WTC11 (cell line): ENCODE measurements around the gene S100A13. TPM values are rescaled to one million over a fixed set of nuclear protein-coding genes. Genes with fewer than 3 reads are reported as not detected.
"Not testable (repeated sequence)": the region's sequence is repeated elsewhere in the genome, so short reads cannot be mapped to it uniquely, and the experiment has no call there.

ENCODE experiments used
- ATAC-seq: fragments of 200-7000 bp; cut with Tn5 transposase; 2 replicates; pipeline ENCODE4 v1.10.0; 2021; ENCODE audit warnings: mild to moderate bottlenecking, moderate library complexity
- CTCF ChIA-PET: fragments of 300-600 bp; sonication (Branson Sonifier 250); formaldehyde crosslinking; loops from one replicate; lab custom pipeline; 2021; ENCODE audit warnings: antibody characterized with exemption; lab: Charles Lee
- POLR2A ChIA-PET: fragments of 350-600 bp; sonication (Branson Sonifier 250); formaldehyde crosslinking; loops from one replicate; lab custom pipeline; 2021; ENCODE audit warnings: antibody characterized with exemption; lab: Charles Lee
- DNase-seq: peaks from one replicate; pipeline ENCODE4 v3.0.0; 2021; ENCODE audit warnings: low spot score
- H3K27ac Mint-ChIP-seq: 2 replicates; pipeline ENCODE4 v1.8.0; 2021; ENCODE audit warnings: mixed read lengths
- H3K27me3 Mint-ChIP-seq: 2 replicates; pipeline ENCODE4 v1.8.0; 2021; ENCODE audit warnings: low read depth, mild to moderate bottlenecking, moderate library complexity, mixed read lengths
- H3K36me3 Mint-ChIP-seq: 2 replicates; pipeline ENCODE4 v1.8.0; 2021; ENCODE audit warnings: mixed read lengths
- H3K4me1 Mint-ChIP-seq: 2 replicates; pipeline ENCODE4 v1.8.0; 2022; ENCODE audit warnings: mixed read lengths
- H3K4me3 Mint-ChIP-seq: 2 replicates; pipeline ENCODE4 v1.8.0; 2021; ENCODE audit warnings: mild to moderate bottlenecking, moderate library complexity, mixed read lengths
- H3K9me3 Mint-ChIP-seq: 2 replicates; pipeline ENCODE4 v1.8.0; 2021; ENCODE audit warnings: mixed read lengths
- ATF1 ChIP-seq: sonication (generic); formaldehyde crosslinking; IDR thresholded peaks from 2 replicates; pipeline ENCODE4 v1.8.1; 2023; ENCODE audit warnings: mild to moderate bottlenecking, moderate library complexity, missing genetic modification reagents
- CREB1 ChIP-seq: sonication (generic); formaldehyde crosslinking; IDR thresholded peaks from 2 replicates; pipeline ENCODE4 v1.8.0; 2023; ENCODE audit warnings: mild to moderate bottlenecking, missing genetic modification reagents
- FOXJ3 ChIP-seq: sonication (generic); formaldehyde crosslinking; IDR thresholded peaks from 2 replicates; pipeline ENCODE4 v1.9.0; 2021; ENCODE audit warnings: missing genetic modification reagents, mild to moderate bottlenecking, borderline replicate concordance
- GRHL2 ChIP-seq: fragments of 250-450 bp; sonication (Bioruptor Pico); IDR thresholded peaks from 2 replicates; pipeline ENCODE4 v1.8.0; 2022; ENCODE audit warnings: mild to moderate bottlenecking, moderate library complexity; ENCODE audit not compliant: insufficient replicate concordance, severe bottlenecking
- NFATC4 ChIP-seq: fragments of 250-450 bp; sonication (Bioruptor Pico); IDR thresholded peaks from 2 replicates; pipeline ENCODE4 v1.9.0; 2021; ENCODE audit warnings: mild to moderate bottlenecking
- PRRX2 ChIP-seq: fragments of 250-450 bp; sonication (Bioruptor Pico); IDR thresholded peaks from 2 replicates; pipeline ENCODE4 v1.8.0; 2021; ENCODE audit warnings: mild to moderate bottlenecking
- RELA ChIP-seq: sonication (generic); formaldehyde crosslinking; IDR thresholded peaks from 2 replicates; pipeline ENCODE4 v1.8.1; 2022; ENCODE audit warnings: missing genetic modification reagents, mild to moderate bottlenecking, borderline replicate concordance
- RORB ChIP-seq: fragments of 250-450 bp; sonication (Bioruptor Pico); IDR thresholded peaks from 2 replicates; pipeline ENCODE4 v1.9.0; 2021; ENCODE audit warnings: mild to moderate bottlenecking
- SMAD4 ChIP-seq: sonication (generic); formaldehyde crosslinking; IDR thresholded peaks from 2 replicates; pipeline ENCODE4 v1.8.0; 2022; ENCODE audit warnings: mild to moderate bottlenecking, missing genetic modification reagents
- USF1 ChIP-seq: sonication (generic); formaldehyde crosslinking; IDR thresholded peaks from 2 replicates; pipeline ENCODE4 v1.8.0; 2022; ENCODE audit warnings: mild to moderate bottlenecking, missing genetic modification reagents
- USF2 ChIP-seq: sonication (generic); formaldehyde crosslinking; IDR thresholded peaks from 2 replicates; pipeline ENCODE4 v1.8.1; 2023; ENCODE audit warnings: mild to moderate bottlenecking, missing genetic modification reagents, moderate library complexity
- ZBTB21 ChIP-seq: sonication (generic); formaldehyde crosslinking; IDR thresholded peaks from 2 replicates; pipeline ENCODE4 v1.8.1; 2023; ENCODE audit warnings: mild to moderate bottlenecking, missing genetic modification reagents, borderline replicate concordance
- ZNF281 ChIP-seq: sonication (generic); formaldehyde crosslinking; IDR thresholded peaks from 2 replicates; pipeline ENCODE4 v1.8.0; 2023; ENCODE audit warnings: mild to moderate bottlenecking, missing genetic modification reagents
- ZNF416 ChIP-seq: fragments of 250-450 bp; sonication (Bioruptor Pico); IDR thresholded peaks from 2 replicates; pipeline ENCODE4 v1.9.0; 2021; ENCODE audit warnings: mild to moderate bottlenecking, inconsistent platforms
- ZNF425 ChIP-seq: fragments of 250-450 bp; sonication (Bioruptor Pico); conservative IDR thresholded peaks from 2 replicates; pipeline ENCODE4 v1.9.0; 2021; ENCODE audit warnings: mild to moderate bottlenecking
- total RNA-seq: library from RNA; stranded (reverse); gene quantifications from 3 replicates; pipeline ENCODE4 v1.2.3, GENCODE V29; 2021
- TF ChIP-seq, protein P1 (sequence below): sonication (generic); formaldehyde crosslinking; IDR thresholded peaks from 2 replicates; pipeline ENCODE4 v1.8.1; 2023; ENCODE audit warnings: mild to moderate bottlenecking, missing genetic modification reagents, borderline replicate concordance
- TF ChIP-seq, protein P2 (sequence below): sonication (generic); formaldehyde crosslinking; IDR thresholded peaks from 2 replicates; pipeline ENCODE4 v1.8.1; 2022; ENCODE audit warnings: low read depth, missing genetic modification reagents, borderline replicate concordance
- TF ChIP-seq, protein P3 (sequence below): sonication (generic); formaldehyde crosslinking; IDR thresholded peaks from 2 replicates; pipeline ENCODE4 v1.8.1; 2023; ENCODE audit warnings: mild to moderate bottlenecking, missing genetic modification reagents
- TF ChIP-seq, protein P4 (sequence below): sonication (generic); formaldehyde crosslinking; IDR thresholded peaks from 2 replicates; pipeline ENCODE4 v1.8.1; 2022; ENCODE audit warnings: mild to moderate bottlenecking, moderate library complexity, missing genetic modification reagents

S100A13 gene
- total RNA-seq, 1 experiment from 2014 or later: 68.4 TPM

DNA sequence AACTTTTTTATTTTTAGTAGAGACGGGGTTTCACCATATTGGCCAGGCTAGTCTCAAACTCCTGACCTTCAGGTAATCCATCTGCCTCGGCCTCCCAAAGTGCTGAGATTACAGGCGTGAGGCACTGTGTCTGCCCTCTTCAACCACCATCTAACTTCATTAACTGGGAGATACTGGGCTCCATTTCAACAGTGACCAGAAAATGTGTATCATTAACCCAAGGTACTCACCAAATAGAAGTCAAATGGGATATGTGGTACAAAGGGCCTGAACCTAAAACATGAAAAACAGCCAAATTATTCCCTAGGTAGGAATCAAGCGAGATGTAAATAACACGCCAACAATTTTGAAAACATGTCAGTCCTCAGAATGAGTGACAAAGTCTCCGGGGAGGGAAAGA lies 42.3 kb upstream of the S100A13 start (continued):
- TF ChIP-seq GRHL2 (CRISPR knock-in tag) (no peak), ZNF425 (CRISPR knock-in tag) (no peak)

GRCh38 chr1:153668672-153669071 lies 41.4 kb upstream of the S100A13 start:
- peaks cover 14% of the 10 kb centered on the region for H3K4me1 Mint-ChIP-seq
- H3K9me3 Mint-ChIP-seq, H3K4me3 Mint-ChIP-seq, H3K27me3 Mint-ChIP-seq, CTCF ChIA-PET, ATAC-seq, H3K27ac Mint-ChIP-seq, DNase-seq, POLR2A ChIA-PET: not testable (repeated sequence)
- peaks cover 67% of the 10 kb centered on the region for H3K36me3 Mint-ChIP-seq

DNA sequence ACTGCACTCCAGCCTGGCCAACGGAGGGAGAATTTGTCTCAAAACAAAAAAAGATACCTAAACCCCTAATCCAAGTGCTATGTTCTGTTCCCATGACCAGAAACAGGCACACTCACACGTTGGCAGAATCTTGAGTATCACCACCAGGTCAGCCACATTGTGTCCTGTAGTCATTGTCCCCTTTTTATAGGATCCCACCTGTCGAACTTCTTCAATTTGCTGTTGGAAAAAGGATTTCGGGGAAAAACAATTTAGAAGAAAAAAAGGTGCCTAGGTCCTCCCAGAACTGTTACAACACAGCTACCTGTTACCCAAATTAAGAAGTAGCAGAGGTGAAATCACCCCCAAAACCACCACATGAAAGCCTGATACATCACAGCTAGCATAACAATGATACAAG lies 40.1 kb upstream of the S100A13 start:
- no peak for ATAC-seq
- no peaks in the 10 kb centered on the region for H3K27me3 Mint-ChIP-seq
- no peak for DNase-seq
- POLR2A ChIA-PET: no interaction called here
- H3K4me1 Mint-ChIP-seq: peaks cover 14% of the 10 kb centered on the region
- peaks cover 79% of the 10 kb centered on the region for H3K36me3 Mint-ChIP-seq
- H3K9me3 Mint-ChIP-seq: no peaks in the 10 kb centered on the region
- no peak overlapping the region for H3K27ac Mint-ChIP-seq
- H3K4me3 Mint-ChIP-seq: no peak overlapping the region
- no peak for TF ChIP-seq FOXJ3 (CRISPR knock-in tag)
- TF ChIP-seq SMAD4 (CRISPR knock-in tag): no peak
- no peak for TF ChIP-seq RORB
- no peak for TF ChIP-seq RELA (CRISPR knock-in tag)
- no peak for TF ChIP-seq ZBTB21
- no peak for TF ChIP-seq USF2 (CRISPR knock-in tag)
- TF ChIP-seq, protein P1, sequence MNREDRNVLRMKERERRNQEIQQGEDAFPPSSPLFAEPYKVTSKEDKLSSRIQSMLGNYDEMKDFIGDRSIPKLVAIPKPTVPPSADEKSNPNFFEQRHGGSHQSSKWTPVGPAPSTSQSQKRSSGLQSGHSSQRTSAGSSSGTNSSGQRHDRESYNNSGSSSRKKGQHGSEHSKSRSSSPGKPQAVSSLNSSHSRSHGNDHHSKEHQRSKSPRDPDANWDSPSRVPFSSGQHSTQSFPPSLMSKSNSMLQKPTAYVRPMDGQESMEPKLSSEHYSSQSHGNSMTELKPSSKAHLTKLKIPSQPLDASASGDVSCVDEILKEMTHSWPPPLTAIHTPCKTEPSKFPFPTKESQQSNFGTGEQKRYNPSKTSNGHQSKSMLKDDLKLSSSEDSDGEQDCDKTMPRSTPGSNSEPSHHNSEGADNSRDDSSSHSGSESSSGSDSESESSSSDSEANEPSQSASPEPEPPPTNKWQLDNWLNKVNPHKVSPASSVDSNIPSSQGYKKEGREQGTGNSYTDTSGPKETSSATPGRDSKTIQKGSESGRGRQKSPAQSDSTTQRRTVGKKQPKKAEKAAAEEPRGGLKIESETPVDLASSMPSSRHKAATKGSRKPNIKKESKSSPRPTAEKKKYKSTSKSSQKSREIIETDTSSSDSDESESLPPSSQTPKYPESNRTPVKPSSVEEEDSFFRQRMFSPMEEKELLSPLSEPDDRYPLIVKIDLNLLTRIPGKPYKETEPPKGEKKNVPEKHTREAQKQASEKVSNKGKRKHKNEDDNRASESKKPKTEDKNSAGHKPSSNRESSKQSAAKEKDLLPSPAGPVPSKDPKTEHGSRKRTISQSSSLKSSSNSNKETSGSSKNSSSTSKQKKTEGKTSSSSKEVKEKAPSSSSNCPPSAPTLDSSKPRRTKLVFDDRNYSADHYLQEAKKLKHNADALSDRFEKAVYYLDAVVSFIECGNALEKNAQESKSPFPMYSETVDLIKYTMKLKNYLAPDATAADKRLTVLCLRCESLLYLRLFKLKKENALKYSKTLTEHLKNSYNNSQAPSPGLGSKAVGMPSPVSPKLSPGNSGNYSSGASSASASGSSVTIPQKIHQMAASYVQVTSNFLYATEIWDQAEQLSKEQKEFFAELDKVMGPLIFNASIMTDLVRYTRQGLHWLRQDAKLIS (CRISPR knock-in tag): no peak
- no peak for TF ChIP-seq NFATC4
- TF ChIP-seq ATF1 (CRISPR knock-in tag): no peak
- no peak for TF ChIP-seq USF1 (CRISPR knock-in tag)
- no peak for TF ChIP-seq ZNF281
- TF ChIP-seq CREB1 (CRISPR knock-in tag): no peak
- TF ChIP-seq, protein P2, sequence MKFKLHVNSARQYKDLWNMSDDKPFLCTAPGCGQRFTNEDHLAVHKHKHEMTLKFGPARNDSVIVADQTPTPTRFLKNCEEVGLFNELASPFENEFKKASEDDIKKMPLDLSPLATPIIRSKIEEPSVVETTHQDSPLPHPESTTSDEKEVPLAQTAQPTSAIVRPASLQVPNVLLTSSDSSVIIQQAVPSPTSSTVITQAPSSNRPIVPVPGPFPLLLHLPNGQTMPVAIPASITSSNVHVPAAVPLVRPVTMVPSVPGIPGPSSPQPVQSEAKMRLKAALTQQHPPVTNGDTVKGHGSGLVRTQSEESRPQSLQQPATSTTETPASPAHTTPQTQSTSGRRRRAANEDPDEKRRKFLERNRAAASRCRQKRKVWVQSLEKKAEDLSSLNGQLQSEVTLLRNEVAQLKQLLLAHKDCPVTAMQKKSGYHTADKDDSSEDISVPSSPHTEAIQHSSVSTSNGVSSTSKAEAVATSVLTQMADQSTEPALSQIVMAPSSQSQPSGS: no peak
- TF ChIP-seq, protein P3, sequence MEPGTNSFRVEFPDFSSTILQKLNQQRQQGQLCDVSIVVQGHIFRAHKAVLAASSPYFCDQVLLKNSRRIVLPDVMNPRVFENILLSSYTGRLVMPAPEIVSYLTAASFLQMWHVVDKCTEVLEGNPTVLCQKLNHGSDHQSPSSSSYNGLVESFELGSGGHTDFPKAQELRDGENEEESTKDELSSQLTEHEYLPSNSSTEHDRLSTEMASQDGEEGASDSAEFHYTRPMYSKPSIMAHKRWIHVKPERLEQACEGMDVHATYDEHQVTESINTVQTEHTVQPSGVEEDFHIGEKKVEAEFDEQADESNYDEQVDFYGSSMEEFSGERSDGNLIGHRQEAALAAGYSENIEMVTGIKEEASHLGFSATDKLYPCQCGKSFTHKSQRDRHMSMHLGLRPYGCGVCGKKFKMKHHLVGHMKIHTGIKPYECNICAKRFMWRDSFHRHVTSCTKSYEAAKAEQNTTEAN (CRISPR knock-in tag): no peak
- TF ChIP-seq, protein P4, sequence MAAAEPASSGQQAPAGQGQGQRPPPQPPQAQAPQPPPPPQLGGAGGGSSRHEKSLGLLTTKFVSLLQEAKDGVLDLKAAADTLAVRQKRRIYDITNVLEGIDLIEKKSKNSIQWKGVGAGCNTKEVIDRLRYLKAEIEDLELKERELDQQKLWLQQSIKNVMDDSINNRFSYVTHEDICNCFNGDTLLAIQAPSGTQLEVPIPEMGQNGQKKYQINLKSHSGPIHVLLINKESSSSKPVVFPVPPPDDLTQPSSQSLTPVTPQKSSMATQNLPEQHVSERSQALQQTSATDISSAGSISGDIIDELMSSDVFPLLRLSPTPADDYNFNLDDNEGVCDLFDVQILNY: no peak
- no peak for TF ChIP-seq PRRX2
- TF ChIP-seq ZNF416 (CRISPR knock-in tag): no peak
- CTCF ChIA-PET: no interaction called here
